ENCODE measurements around the gene ID2.

The ID2 gene

GRCh38 chr2:8682719-8683667, 1.1 kb downstream of the ID2 start:
- peak in 22 of 56 donors; percentile 10 to 70 (median 25) for DNase-seq

DNA sequence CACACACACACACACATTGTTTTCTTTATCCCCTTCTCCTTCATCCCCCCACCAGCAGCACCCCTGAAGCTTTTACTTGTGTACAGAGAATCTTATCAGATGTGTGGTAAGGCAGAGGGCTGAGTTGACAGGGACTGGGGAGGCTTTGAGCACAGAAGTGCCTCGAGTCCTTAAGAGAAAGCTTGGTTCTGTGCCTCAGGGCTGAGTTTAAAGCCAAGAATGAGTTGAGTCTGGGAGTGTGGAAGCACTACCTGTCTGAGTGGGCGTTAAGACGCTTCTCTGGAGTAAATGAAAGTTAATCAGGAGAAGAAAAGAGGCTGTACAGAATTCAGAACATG, 2.7 kb downstream of the ID2 start:
- DNase-seq, result peak in 8 of 56 donors; percentile 16 to 62 (median 31)

DNA sequence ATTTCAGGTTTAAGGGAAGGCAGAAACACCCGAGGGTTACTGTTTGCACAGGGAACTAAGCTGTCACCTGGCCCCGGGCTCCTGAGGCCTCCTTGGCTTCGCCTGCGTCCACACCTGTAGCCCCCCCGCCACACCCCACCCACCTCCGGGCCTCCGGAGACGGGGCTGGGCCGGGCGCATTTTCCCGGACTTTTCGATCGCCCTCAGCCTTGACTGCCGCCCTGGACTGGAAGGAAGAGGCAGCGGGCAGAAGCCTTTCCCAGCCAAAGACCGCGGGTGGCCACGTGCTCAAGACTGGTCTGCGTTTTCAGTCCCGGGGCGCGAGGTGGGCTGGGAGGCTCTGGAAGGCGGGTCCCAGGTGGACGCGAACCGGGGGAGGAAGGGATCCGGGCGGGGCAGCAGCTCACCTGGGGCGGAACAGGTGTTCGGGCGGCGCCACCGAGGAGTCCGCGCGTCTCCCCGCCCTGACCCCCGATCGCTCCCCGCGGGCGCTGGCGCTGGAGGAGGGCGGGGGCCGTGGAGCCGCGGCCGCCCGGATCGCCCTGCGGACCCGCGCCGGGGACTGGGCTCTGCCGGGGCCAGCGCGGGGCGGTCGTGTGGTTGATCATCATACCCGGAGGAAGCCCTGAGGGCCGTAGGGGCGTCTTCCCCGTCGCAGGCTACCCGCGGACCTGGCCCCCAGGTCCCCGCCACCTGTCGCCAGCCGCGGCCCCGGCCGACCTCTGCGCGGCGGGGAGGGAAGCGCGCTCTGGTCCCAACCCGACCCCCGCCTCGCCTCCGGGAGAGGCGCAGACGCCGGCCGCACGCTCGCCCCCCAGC, 3.2 kb downstream of the ID2 start:
- DNase-seq, result peak in 21 of 56 donors; percentile 25 to 62 (median 36)

DNA sequence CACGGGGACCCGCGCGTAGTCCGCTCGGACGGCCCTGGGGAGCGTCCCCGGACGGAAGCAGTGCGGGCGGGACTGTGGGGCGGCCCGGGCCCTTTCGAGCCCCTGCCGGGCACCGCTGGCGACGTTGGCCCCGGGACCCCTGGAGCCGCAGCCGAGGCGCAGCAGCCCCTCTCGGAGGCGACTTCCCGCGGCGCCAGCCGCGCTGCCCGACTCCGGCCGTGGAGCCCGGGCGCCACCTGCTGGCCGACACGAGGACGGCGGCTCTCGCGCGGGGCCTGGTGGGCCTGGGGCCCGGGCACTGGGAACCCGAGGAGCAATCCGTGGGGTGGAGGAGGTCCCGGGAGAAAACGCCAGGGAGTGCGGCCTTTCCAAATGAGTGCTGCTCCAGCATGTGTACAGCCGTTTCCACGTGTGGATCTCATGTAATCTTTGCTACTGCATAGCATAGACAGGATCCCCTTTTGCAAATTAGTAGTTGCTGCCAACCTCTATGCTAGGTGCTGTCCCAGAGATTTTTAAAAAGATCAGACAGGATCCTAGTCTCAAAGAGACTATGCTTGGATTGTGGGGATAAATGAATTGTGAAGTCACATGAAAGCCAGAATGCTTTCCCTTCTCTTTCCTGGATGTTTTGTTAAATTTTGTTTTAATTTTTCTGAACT, 4.0 kb downstream of the ID2 start:
- DNase-seq, result peak in 38 of 56 donors; percentile 30 to 82 (median 58)

DNA sequence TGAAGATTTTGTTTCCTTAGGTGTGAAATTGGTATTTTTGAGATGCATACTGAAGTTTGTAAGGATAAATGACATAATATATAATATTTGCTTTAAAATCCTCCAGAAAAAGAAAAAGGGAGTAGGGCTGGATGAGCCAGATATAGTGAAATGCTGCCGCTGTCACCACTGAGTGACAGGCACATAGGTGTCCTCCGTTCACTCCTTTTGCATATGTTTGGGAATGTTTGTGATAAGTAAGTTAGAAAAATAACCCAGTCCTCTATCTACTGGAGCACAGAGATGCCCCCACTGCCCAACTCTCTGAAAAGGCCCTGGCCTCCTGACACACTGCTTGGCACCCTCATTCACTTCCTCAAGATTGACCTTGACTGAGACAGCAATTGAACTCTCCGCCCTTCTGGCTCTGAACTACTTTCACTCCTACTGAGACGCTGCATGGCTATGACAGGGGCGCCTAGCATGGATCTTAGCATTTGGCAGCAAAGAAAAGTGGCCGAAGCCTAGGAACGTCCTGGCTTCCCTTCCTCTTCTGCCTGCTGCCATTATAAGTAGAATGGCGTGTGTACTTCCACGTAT, 10.1 kb downstream of the ID2 start:
- no peak for DNase-seq

DNA sequence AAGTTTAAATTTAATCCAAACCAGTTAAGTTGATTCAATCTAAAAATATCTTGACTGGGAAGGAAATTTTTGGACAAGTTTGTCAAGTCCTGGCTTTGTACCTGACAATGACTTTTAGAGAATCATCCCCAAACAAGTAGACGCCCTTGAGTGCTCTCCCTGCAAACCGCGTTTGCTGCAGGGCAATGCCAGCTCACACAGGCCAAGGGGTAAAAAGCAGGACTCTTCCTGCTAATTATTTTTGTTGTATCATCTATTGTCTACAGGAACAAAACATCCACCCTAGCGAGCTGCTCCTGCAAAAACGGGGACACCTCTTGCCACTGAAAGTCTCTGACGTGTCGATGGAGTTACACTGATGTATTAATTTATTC, 10.9 kb downstream of the ID2 start:
- DNase-seq, result no peak

GRCh38 chr2:8693157-8693821, 11.4 kb downstream of the ID2 start:
- peak in 23 of 56 donors; percentile 7 to 57 (median 29) for DNase-seq

DNA sequence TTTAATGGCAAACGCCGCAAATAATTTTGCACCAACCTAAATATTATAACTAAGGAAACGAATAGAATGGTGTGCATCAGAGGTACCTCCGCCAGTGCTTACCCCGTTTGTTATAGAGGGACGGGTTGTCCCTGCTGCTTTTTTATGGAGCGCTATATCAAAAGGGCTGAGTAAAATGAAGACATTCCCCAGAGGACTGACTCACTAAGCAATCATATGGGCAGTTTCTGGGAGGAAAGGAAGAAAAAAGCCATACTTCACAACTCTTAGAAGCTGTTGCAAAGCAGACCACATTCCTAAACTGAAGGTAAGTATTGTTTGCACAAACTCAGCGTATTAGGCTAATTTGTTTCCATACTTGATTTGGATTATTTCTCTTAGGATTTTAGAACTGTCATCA, 12.9 kb downstream of the ID2 start:
- no peak for DNase-seq

GRCh38 chr2:8697190-8697589, 15.3 kb downstream of the ID2 start:
- no peak for DNase-seq

DNA sequence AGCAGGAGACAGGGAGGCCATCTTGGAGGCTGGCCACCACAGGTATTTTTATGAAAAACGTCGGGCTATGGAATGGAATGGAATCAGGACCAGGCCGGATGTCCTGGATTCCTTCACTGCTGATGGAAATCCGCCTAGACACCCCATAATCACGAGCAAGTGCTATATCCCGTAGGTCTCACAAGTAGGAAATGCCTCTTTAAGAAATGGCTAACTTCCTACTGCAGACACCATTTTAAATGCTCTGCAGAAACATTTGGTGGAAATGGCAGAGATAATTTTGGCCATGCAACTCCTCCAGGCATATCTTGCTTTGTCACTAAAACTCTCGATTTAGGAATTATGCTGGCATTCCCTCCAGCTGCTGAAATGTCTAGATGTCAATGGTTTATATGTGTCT, 18.0 kb downstream of the ID2 start:
- DNase-seq, result no peak

DNA sequence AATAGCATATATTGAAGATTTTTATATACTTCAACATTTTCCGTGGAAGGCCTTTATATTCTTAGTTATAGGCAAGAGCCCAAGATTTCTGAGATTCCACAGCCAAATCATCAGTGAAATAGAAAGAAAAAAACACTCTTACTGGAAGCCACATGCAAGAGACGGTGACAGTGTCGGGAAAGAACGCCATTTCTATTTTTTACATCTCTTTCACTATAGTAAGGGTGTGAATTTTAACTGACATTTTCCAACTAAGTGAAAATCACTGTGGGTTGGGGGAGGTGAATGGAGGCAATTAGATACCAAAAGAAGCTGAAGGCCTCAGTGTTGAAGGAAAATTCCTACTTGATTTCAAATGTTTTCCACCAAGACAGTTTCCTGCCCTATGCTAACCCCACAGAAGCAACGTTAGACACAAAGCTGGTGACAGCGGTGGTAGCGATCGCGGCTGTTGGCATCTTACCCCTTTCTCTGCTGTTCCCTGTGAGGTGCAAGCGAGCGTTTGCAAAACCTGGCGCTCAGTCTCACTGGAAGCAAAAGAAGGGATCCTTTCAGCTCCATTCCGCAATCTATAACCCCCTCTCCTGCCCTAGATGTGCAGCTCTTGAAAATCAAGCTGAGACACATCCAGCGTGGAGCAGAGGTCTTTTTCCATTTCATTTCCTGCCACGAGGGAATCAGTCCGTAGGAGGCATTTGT, 20.0 kb downstream of the ID2 start:
- peak in 1 of 56 donors; percentile 12 for DNase-seq

DNA sequence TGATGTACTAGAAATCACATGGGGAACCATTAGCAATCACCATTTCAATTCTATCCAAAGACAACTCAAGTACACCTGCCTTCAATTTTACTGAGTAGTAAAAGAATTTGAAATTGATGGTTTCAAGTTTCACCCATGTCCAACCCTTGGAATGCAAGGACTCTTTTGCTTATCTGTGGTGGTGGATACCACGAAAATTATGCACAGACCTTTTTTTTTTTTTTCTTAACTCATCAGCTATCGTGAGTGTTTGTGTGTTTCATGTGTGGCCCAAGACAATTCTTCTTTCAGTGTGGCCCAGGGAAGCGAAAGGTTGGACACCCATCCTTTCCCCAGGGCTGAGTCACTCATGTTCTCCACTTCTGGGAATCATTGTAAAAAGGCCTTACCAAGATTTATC, 23.1 kb downstream of the ID2 start:
- DNase-seq, result no peak

DNA sequence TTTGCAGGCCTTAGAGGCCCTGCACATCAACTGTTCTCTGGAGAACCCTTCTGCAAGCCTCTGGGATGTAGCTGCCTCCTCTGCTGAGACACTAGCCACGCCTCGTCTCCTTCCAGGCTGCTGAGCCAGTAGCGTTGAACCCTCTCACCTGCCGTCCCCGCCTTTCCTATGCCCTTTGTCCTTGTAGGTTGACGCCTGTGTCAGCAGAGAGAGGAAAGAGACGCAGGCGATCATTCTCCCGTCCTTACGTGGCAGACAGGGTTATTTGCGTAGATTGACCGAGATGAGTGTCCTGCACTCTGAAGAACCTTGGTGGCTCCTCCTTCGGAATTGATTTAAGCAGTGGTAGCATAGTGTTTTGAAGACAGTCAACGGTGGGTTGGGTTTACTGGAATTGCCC, 27.8 kb downstream of the ID2 start:
- DNase-seq, result no peak

DNA sequence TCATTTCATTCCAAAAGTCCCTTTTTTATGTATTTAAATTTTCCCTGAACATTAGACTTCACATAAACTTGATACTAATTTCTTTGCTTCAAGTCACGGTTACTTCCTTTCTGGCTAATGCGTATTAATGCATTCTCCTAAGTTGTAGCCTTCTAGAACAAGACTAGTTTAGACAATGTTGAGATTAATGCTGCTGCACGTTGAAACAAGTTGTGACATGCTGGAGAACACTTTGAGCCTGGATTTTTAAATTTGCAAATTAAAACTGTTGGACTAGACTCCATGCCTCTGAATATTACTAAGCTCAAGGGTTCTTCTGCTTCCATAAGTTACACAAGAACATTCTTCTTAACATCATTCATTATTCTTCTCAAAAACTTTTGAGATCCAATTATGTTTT, 29.1 kb downstream of the ID2 start:
- no peak for DNase-seq

DNA sequence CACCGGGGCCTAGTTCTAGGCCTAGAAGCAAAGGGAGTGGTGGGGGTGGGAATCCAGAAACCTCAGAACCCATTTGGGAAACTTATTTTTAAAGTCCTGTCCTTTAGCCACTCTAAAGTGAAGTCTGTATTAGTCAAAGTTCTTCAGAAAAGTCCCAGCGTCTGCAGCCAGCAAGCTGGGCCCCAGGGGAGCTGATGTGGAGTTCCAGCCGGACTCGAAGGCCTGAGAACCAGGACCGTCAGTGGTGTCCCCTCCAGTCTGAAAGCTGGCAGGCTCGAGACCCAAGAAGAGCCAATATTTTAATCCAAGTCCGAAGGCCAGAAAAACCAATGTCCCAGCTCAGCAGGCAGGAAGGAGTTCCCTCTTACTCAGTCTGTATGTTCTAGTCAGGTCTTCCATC, 32.4 kb downstream of the ID2 start:
- no peak for DNase-seq

- no peak for DNase-seq
Observed at GRCh38 chr2:8714971-8715370, 33.1 kb downstream of the ID2 start.

DNA sequence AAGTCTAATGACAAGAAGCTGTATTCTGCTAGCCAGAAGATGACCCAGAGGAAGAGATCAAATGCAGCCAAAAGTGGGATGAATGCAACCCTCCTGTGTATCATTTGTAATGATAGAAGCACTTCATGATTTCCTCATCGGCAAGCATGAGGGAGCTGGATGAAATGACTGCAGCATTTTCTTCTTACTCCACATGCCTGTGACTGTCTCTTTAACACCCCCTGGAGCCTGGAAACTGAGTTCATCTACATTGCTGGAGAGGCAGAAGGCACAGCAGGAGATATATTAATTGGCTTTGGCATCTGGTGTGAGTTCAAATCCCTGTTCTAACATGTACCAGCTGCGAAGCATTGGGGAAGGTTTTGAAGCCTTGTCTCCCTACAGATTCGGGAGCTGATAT, 37.7 kb downstream of the ID2 start:
- DNase-seq, result no peak

DNA sequence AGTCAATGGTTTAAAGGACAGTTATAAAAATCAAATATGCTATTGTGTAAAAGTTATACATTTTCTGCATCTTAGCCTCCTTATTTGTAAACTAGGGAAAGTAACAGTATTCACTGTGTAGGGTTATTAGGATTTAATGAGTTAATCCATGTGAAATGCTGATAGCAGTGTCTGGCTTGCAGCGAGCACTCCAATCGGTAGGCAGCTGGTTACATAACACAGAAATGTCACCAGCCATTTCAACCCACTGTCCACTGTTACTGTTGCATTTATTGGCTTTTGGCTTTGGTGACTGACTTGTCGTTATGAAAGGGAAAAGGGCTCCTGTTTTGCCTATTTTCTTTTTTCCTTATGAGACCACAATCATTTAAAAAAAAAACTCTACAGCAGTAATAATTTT, 38.9 kb downstream of the ID2 start:
- DNase-seq, result no peak

- DNase-seq, result no peak
Observed at GRCh38 chr2:8721410-8721809, 39.6 kb downstream of the ID2 start.

GRCh38 chr2:8722986-8723385, 41.1 kb downstream of the ID2 start:
- DNase-seq, result no peak
